ENCODE measurements around the gene RBKS.

RBKS gene

GRCh38 chr2:27829791-27830190 is 60.4 kb downstream of the RBKS start:
- ChIA-PET POLR2A (no interaction called here), CTCF (no interaction called here)
- no peak for TF ChIP-seq CTCF (IDR thresholded peaks at IDR 0.05; ENCODE audit: insufficient read depth, low read length, missing control alignments)
- DNase-seq (ENCODE audit: low read depth, low spot score) = no peak
- no peak overlapping the region for H3K4me3 ChIP-seq (ENCODE audit: low read depth, low read length)

- no peak overlapping the region for H3K4me3 ChIP-seq (ENCODE audit: low read depth, low read length)
- CTCF ChIA-PET = no interaction called here
- no peak for TF ChIP-seq CTCF (IDR thresholded peaks at IDR 0.05; ENCODE audit: insufficient read depth, low read length, missing control alignments)
- DNase-seq (ENCODE audit: low read depth, low spot score) = no peak
- POLR2A ChIA-PET = no interaction called here
Observed at GRCh38 chr2:27828305-27828704, 61.9 kb downstream of the RBKS start.

- TF ChIP-seq CTCF (IDR thresholded peaks at IDR 0.05; ENCODE audit: insufficient read depth, low read length, missing control alignments) = no peak
- no peak overlapping the region for H3K4me3 ChIP-seq (ENCODE audit: low read depth, low read length)
- ChIA-PET CTCF (no interaction called here), POLR2A (no interaction called here)
- DNase-seq (ENCODE audit: low read depth, low spot score) = no peak
Observed at GRCh38 chr2:27824401-27824800, 65.8 kb downstream of the RBKS start.

GRCh38 chr2:27823569-27823968 is 66.6 kb downstream of the RBKS start:
- no peak overlapping the region for H3K4me3 ChIP-seq (ENCODE audit: low read depth, low read length)
- TF ChIP-seq CTCF (IDR thresholded peaks at IDR 0.05; ENCODE audit: insufficient read depth, low read length, missing control alignments) = no peak
- no peak for DNase-seq (ENCODE audit: low read depth, low spot score)
- ChIA-PET CTCF (no interaction called here), POLR2A (no interaction called here)

- DNase-seq (ENCODE audit: low read depth, low spot score) = no peak
- CTCF ChIA-PET = no interaction called here
- POLR2A ChIA-PET = no interaction called here
- no peak overlapping the region for H3K4me3 ChIP-seq (ENCODE audit: low read depth, low read length)
- no peak for TF ChIP-seq CTCF (IDR thresholded peaks at IDR 0.05; ENCODE audit: insufficient read depth, low read length, missing control alignments)
Observed at GRCh38 chr2:27823135-27823534, 67.1 kb downstream of the RBKS start.

- no peak for DNase-seq (ENCODE audit: low read depth, low spot score)
- POLR2A ChIA-PET = no interaction called here
- CTCF ChIA-PET = interaction anchor here (0.7 to 0.8 kb wide), 2 partner anchors 12 to 41 kb away, joined by 3 read pairs; no protein-coding TSS in a partner anchor
- no peak overlapping the region for H3K4me3 ChIP-seq (ENCODE audit: low read depth, low read length)
- no peak for TF ChIP-seq CTCF (IDR thresholded peaks at IDR 0.05; ENCODE audit: insufficient read depth, low read length, missing control alignments)
Observed at GRCh38 chr2:27822049-27822448, 68.1 kb downstream of the RBKS start.

All from AG04449 (cell line).